AG04449 (cell line): ENCODE data around the gene INTS3.
A peak's percentile ranks its signal among the peaks of the same experiment; 100 is the strongest.
"Not testable (repeated sequence)": the region's sequence is repeated elsewhere in the genome, so short reads cannot be mapped to it uniquely, and the experiment has no call there.

Experiments
- CTCF ChIA-PET: fragments of 350-600 bp; formaldehyde crosslinking; extraction: SDS; loops from one replicate; lab custom pipeline; 2021; ENCODE audit warnings: antibody characterized with exemption; lab: Yijun Ruan, JAX
- POLR2A ChIA-PET: fragments of 400-600, 350-600 bp; formaldehyde crosslinking; extraction: SDS; loops from one replicate; lab custom pipeline; 2020; ENCODE audit warnings: antibody characterized with exemption, inconsistent platforms; lab: Yijun Ruan, JAX
- DNase-seq: peaks from one replicate; pipeline ENCODE4 v3.0.0-alpha.2; 2010; ENCODE audit warnings: low read depth, low spot score
- H3K4me3 ChIP-seq: 2 replicates; pipeline ENCODE4 v1.5.1; 2011; ENCODE audit warnings: low read depth, mild to moderate bottlenecking, control low read depth, low read length
- CTCF ChIP-seq: IDR thresholded peaks from one replicate; pipeline ENCODE4 v1.5.1; 2011; ENCODE audit warnings: mild to moderate bottlenecking, moderate library complexity, low read length, control low read depth, inconsistent platforms; ENCODE audit not compliant: insufficient read depth; ENCODE audit errors: missing control alignments

The INTS3 gene

GRCh38 chr1:153778051-153778823, 50.4 kb downstream of the INTS3 start:
- no peak for TF ChIP-seq CTCF
- no peak for DNase-seq
- no peak overlapping the region for H3K4me3 ChIP-seq
- POLR2A ChIA-PET, result no interaction called here
- CTCF ChIA-PET, result interaction anchor here (0.6 to 2.1 kb wide), 3 partner anchors 77 to 208 kb away, joined by 3 to 7 read pairs (median 3); partner anchors contain the start of genes DENND4B and RAB13

GRCh38 chr1:153778824-153779519, 51.1 kb downstream of the INTS3 start:
- POLR2A ChIA-PET, result interaction anchor here (0.7 kb wide), 1 partner anchor 184 kb away, joined by 3 read pairs; the partner anchor contains the start of gene SLC39A1
- TF ChIP-seq CTCF, result no peak
- no peak for DNase-seq
- no peak overlapping the region for H3K4me3 ChIP-seq
- CTCF ChIA-PET, result interaction anchor here (1.3 to 2.1 kb wide), 2 partner anchors 168 to 208 kb away, joined by 3 to 7 read pairs; partner anchors contain the start of genes DENND4B and RAB13

GRCh38 chr1:153779781-153780541, 52.1 kb downstream of the INTS3 start:
- no peak overlapping the region for H3K4me3 ChIP-seq
- no peak for DNase-seq
- TF ChIP-seq CTCF, result no peak
- ChIA-PET CTCF (interaction anchor here (1.3 to 2.1 kb wide), 3 partner anchors 167 to 207 kb away, joined by 3 to 7 read pairs (median 3); partner anchors contain the start of genes DENND4B, RAB13 and SLC39A1), POLR2A (interaction anchor here (0.7 kb wide), 1 partner anchor 183 kb away, joined by 3 read pairs; the partner anchor contains the start of gene SLC39A1)

GRCh38 chr1:153780551-153780950, 52.7 kb downstream of the INTS3 start:
- DNase-seq, result no peak
- POLR2A ChIA-PET, result no interaction called here
- CTCF ChIA-PET, result interaction anchor here (1.3 kb wide), 1 partner anchor 182 kb away, joined by 3 read pairs; the partner anchor contains the start of gene SLC39A1
- no peak for TF ChIP-seq CTCF
- H3K4me3 ChIP-seq, result no peak overlapping the region

- POLR2A ChIA-PET, DNase-seq: not testable (repeated sequence)
- peak overlapping the region; percentile 71 for H3K4me3 ChIP-seq
- CTCF ChIA-PET, result interaction anchor here (1.7 kb wide), 1 partner anchor 204 kb away, joined by 5 read pairs; the partner anchor contains the start of gene RAB13
Observed at GRCh38 chr1:153782648-153783047, 54.8 kb downstream of the INTS3 start.
